Duodenal mucosa (tissue), 2 donors: ENCODE measurements around the gene AP1B1.

ENCODE experiments used
- H3K27ac ChIP-seq: one replicate; pipeline ENCODE4 v1.7.0; 2013; ENCODE audit warnings: low read depth, low read length
- H3K27me3 ChIP-seq, 2 donors: one replicate each; pipeline ENCODE4 v1.7.0; 2013; ENCODE audit warnings: low read length in 2 of 2, control low read depth in 1 of 2; ENCODE audit not compliant: insufficient read depth in 2 of 2, control insufficient read depth in 1 of 2
- H3K36me3 ChIP-seq, 2 donors: one replicate each; pipeline ENCODE4 v1.7.0; 2013; ENCODE audit warnings: low read length in 2 of 2, control low read depth in 1 of 2; ENCODE audit not compliant: insufficient read depth in 2 of 2, control insufficient read depth in 1 of 2
- H3K4me1 ChIP-seq, 2 donors: one replicate each; pipeline ENCODE4 v1.7.0; 2013; ENCODE audit warnings: low read length in 2 of 2, control low read depth in 1 of 2; ENCODE audit not compliant: insufficient read depth in 2 of 2, control insufficient read depth in 1 of 2
- H3K4me3 ChIP-seq, 2 donors: one replicate each; pipeline ENCODE4 v1.7.0; 2013; ENCODE audit warnings: low read length in 2 of 2, low read depth in 1 of 2
- H3K9ac ChIP-seq, 2 donors: one replicate each; pipeline ENCODE4 v1.7.0; 2013; ENCODE audit warnings: low read length in 2 of 2, low read depth in 1 of 2
- H3K9me3 ChIP-seq, 2 donors: one replicate each; pipeline ENCODE4 v1.7.0; 2013; ENCODE audit warnings: low read length in 2 of 2, control low read depth in 1 of 2; ENCODE audit not compliant: control insufficient read depth in 1 of 2

The AP1B1 gene

DNA sequence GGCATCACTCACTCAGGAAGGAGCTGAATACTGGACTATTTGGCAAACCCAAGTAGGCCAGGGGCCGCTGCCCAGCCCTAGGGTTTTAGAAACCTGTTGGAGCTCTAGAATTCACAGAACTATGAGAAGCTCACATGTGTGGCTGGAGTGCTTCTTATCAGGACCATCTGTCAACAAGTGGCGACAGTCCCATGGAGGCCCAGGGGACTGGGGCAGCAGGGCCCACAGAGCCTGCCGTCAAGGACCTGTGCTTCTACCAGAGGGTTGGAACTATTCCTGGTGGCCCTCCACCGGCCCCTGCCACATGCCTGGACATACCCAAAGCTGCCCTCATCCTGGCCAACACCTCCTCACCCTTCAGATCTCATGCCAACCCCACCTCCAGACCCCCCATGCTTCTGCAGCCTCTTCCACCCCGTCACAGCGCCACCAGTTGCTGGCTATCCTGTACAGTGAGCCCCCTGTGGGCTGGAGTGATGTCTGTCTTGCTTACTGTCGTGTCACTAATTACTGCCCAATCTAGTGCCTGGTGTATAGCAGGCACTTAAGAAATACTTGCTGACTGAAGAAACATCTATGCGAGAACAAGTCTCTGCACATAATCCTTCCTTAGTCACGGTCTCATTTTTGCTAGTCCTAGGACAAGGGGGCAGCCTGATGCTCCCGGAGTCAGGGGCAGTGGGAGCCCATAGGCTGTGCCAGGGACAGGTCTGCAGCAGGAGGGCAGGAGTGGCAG is 45.6 kb downstream of the AP1B1 start:
- Histone ChIP-seq H3K4me3 (no peak overlapping the region), H3K4me1 (no peaks in the 10 kb centered on the region), H3K9ac (no peak overlapping the region), H3K27me3 (no peaks in the 10 kb centered on the region), H3K27ac (no peak overlapping the region), H3K36me3 (peaks cover 72 to 91% of the 10 kb centered on the region in 2 donors), H3K9me3 (no peaks in the 10 kb centered on the region)

- H3K9me3 ChIP-seq: no peaks in the 10 kb centered on the region
- no peaks in the 10 kb centered on the region for H3K27me3 ChIP-seq
- no peak overlapping the region for H3K9ac ChIP-seq
- H3K27ac ChIP-seq: no peak overlapping the region
- H3K4me1 ChIP-seq: no peaks in the 10 kb centered on the region
- peaks cover 69 to 91% of the 10 kb centered on the region in 2 donors for H3K36me3 ChIP-seq
- H3K4me3 ChIP-seq: no peak overlapping the region
Observed at GRCh38 chr22:29342177-29342576, 46.2 kb downstream of the AP1B1 start.

DNA sequence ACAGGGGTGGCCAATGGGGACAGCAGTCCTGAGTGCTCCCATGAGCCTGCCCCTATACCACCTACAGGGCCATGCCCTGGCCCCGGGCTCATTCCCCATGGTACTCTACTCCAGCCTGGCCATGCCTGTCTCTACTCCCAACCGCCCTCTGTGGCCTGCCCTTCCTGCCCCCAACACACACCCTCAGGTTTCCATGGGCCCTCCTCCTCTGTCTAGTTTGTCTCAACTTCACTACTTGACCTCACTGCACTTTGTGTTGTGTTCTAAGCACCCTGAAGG is 46.6 kb downstream of the AP1B1 start:
- Histone ChIP-seq H3K27me3 (no peaks in the 10 kb centered on the region), H3K36me3 (peaks cover 68 to 91% of the 10 kb centered on the region in 2 donors), H3K9me3 (no peaks in the 10 kb centered on the region), H3K9ac (no peak overlapping the region), H3K4me3 (no peak overlapping the region), H3K27ac (no peak overlapping the region), H3K4me1 (no peaks in the 10 kb centered on the region)

- Histone ChIP-seq H3K9ac (no peak overlapping the region), H3K9me3 (no peaks in the 10 kb centered on the region), H3K36me3 (peaks cover 65 to 91% of the 10 kb centered on the region in 2 donors), H3K27ac (no peak overlapping the region), H3K4me3 (no peak overlapping the region), H3K4me1 (no peaks in the 10 kb centered on the region), H3K27me3 (no peaks in the 10 kb centered on the region)
Observed at GRCh38 chr22:29341056-29341848, 47.1 kb downstream of the AP1B1 start.

DNA sequence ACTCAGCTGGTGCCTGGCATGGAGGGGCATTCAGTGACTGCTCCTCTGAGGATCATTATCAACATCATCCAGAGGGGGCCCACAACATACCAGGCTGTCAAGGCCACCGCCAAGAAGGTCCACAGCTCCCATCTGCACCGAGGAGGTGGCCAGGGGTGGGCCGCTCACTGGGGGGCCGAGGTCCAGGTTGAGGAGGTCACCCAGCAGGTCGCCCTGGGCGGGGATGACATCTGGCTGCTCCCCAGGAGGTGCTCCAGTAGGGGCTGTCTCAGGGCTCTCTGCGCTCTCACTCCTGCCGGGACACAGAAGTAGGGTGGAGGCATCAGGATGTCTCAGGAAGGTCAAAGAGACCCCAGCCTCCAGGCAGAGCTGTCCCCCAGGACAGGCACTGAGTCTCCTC is 47.8 kb downstream of the AP1B1 start:
- H3K9ac ChIP-seq: no peak overlapping the region
- no peaks in the 10 kb centered on the region for H3K27me3 ChIP-seq
- H3K27ac ChIP-seq: no peak overlapping the region
- no peaks in the 10 kb centered on the region for H3K4me1 ChIP-seq
- H3K9me3 ChIP-seq: no peaks in the 10 kb centered on the region
- peaks cover 66 to 91% of the 10 kb centered on the region in 2 donors for H3K36me3 ChIP-seq
- no peak overlapping the region for H3K4me3 ChIP-seq

DNA sequence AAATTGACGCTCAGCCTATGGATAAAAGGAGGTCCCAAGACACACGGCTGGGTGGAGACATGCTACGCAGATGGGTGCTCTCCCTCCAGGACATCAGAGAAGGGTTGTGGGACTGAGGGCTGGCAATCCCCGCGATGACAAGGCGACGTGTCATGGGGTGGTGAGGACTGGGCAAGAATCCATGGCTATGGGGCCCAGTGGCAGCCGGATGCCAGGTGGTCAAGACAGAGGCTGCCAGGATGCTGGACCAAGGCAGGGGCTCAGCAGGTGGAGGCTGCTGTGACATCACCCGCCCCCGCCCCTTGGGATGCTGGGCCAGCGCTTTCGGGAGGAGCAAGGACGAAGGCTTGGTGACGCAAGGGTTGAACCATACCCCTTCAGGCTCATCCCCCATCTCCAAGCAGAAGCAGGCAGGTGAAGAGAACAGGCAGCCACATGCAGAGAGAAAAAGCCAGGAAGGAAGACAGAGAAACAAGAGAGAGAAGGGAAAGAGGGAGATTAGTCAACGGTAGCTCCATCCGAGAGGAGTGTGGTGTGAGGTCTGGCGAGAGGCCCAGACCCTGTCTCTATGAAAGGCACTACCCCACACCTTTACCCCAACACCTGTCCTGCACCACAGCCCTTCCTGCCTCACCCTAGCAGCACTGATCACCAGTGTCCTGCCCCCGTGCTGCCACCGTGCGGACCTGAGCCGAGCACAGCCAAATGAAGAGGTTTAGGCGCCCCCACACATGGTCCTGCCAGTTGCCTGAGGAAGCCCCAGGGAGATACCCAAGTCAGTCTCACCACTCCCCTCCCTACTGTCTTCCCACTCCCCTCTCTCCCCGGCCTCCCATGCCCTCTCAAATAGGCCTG is 48.8 kb downstream of the AP1B1 start:
- peaks cover 64 to 97% of the 10 kb centered on the region in 2 donors for H3K36me3 ChIP-seq
- H3K9ac ChIP-seq: no peak overlapping the region
- H3K4me3 ChIP-seq: no peak overlapping the region
- H3K27me3 ChIP-seq: no peaks in the 10 kb centered on the region
- no peak overlapping the region for H3K27ac ChIP-seq
- no peaks in the 10 kb centered on the region for H3K9me3 ChIP-seq
- no peaks in the 10 kb centered on the region for H3K4me1 ChIP-seq

DNA sequence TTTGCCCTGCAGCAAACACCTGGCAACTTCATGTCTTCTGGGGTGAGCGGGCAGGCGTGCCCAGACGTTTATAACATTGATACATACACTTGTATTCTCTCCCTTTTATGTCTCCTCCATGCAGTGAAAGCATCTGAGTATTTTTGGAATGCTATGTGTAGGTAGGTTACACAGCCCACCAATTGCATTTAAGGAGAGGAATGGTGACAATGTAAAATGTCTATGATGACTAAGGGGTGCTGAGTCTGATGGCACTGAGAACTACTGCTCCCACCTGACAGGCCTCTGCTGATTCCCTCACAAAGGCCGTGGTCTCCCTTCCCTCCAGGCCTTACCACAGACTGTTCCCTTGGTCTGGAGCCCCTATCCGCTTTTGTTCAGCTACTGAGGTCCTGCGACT is 50.0 kb downstream of the AP1B1 start:
- Histone ChIP-seq H3K4me3 (no peak overlapping the region), H3K9me3 (no peaks in the 10 kb centered on the region), H3K4me1 (no peaks in the 10 kb centered on the region), H3K9ac (no peak overlapping the region), H3K27ac (no peak overlapping the region), H3K27me3 (no peaks in the 10 kb centered on the region), H3K36me3 (peaks cover 61 to 100% of the 10 kb centered on the region in 2 donors)

DNA sequence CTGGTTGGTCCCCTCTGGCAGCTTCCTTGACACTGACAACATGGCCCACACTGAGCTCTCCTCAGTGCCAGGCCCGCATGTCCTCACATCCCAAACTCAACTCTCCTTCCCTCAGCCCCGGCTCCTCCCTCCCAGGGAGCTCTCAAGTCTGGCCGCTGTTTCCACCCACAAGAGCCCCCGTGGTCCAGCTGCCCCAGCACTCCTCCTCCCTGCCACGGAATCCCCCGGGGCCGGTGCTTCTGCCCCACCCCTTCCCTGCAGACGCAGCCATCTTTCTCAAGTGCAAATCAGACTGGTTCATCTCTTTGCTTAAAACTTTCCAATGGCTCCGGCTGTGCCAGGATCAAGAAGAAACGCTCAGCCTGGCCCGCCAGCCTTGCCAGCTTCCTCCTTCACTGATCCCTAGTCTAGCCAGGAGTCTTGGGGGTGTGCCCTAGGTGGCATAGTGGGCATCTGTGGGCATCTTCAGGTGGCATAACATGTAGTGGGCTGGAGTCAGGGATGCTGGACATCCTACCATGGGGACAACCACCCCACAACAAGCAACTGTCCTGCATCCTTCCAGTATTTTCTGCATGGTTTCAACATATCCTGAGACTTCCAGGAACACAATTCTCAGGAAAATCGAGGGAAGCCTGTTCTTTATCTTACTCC is 50.6 kb downstream of the AP1B1 start:
- Histone ChIP-seq H3K4me3 (no peak overlapping the region), H3K27me3 (no peaks in the 10 kb centered on the region), H3K9me3 (no peaks in the 10 kb centered on the region), H3K4me1 (no peaks in the 10 kb centered on the region), H3K27ac (no peak overlapping the region), H3K36me3 (peaks cover 54 to 100% of the 10 kb centered on the region in 2 donors), H3K9ac (no peak overlapping the region)

GRCh38 chr22:29336751-29337490 is 51.4 kb downstream of the AP1B1 start:
- no peaks in the 10 kb centered on the region for H3K9me3 ChIP-seq
- no peak overlapping the region for H3K9ac ChIP-seq
- H3K36me3 ChIP-seq: peaks cover 47 to 97% of the 10 kb centered on the region in 2 donors
- H3K27ac ChIP-seq: no peak overlapping the region
- no peaks in the 10 kb centered on the region for H3K27me3 ChIP-seq
- H3K4me3 ChIP-seq: no peak overlapping the region
- no peaks in the 10 kb centered on the region for H3K4me1 ChIP-seq
